ENCODE measurements around the gene POU2F2.

The POU2F2 gene

DNA sequence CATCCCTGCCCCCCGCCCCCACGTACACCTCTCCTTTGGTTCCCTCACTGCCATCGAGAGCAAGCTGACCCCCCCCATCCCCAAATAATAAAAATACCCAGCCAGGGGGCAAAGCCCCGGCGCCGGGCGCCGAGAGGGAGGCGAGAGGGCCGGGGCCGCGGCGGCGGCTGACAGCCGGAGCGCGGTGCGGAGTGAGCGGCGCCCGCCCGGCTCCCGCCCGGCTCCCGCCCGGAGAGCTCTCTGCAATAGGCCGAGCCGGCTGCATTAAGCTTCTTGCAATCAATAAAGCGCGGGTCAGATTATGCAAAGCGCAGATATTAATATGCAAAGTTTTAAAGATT is 44.4 kb upstream of the POU2F2 start:
- H3K4me1 ChIP-seq (ENCODE audit: insufficient read depth, poor library complexity, severe bottlenecking), result no peaks in the 10 kb centered on the region
- TF ChIP-seq, protein P1, sequence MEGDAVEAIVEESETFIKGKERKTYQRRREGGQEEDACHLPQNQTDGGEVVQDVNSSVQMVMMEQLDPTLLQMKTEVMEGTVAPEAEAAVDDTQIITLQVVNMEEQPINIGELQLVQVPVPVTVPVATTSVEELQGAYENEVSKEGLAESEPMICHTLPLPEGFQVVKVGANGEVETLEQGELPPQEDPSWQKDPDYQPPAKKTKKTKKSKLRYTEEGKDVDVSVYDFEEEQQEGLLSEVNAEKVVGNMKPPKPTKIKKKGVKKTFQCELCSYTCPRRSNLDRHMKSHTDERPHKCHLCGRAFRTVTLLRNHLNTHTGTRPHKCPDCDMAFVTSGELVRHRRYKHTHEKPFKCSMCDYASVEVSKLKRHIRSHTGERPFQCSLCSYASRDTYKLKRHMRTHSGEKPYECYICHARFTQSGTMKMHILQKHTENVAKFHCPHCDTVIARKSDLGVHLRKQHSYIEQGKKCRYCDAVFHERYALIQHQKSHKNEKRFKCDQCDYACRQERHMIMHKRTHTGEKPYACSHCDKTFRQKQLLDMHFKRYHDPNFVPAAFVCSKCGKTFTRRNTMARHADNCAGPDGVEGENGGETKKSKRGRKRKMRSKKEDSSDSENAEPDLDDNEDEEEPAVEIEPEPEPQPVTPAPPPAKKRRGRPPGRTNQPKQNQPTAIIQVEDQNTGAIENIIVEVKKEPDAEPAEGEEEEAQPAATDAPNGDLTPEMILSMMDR (IDR thresholded peaks at IDR 0.05; ENCODE audit: poor library complexity, severe bottlenecking), result no peak
- H3K27me3 ChIP-seq (ENCODE audit: insufficient read depth, poor library complexity, severe bottlenecking), result peaks cover 43% of the 10 kb centered on the region
- no peak for DNase-seq (ENCODE audit: low spot score)
- no peaks in the 10 kb centered on the region for H3K9me3 ChIP-seq (ENCODE audit: severe bottlenecking)
- H3K27ac ChIP-seq (ENCODE audit: poor library complexity, severe bottlenecking), result no peak overlapping the region
- ATAC-seq (ENCODE audit: low read depth), result peak; percentile 61
- H3K36me3 ChIP-seq (ENCODE audit: low read depth), result no peaks in the 10 kb centered on the region
- H3K4me3 ChIP-seq (ENCODE audit: severe bottlenecking), result peak overlapping the region; percentile 29

DNA sequence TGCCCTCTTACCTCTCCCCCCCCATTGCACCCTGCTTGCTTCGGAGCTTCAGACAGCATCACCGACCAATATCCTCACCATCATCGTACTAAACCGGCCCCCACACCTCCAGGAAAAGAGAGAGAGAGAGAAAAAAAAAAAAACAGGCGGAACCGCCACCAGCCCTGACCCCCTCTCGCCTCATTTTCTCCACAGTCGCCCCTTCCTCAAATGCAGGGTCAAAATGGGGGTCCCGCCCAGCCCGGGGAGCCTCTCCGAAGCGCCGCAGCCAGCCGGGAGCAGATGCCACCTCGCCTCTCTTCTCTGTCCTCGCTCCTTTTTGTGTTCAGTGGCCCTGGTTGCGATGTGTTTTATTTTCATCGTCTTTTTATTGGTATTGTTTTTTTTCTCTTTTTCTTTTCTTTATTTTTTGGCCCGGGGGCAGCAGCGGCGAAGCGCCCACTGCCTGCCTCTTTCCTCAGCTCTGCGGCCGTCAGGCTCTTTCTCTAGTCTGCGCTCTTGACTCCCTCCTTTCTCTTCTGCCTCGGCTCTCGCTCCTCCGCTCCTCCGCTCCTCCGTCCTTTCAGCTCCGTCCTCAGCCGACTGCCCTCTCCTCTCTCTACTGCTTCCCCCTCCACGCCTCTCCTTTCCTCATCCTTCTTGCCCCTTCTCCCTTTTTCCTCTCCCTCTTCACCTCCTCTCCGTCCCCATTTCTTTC is 43.9 kb upstream of the POU2F2 start:
- Histone ChIP-seq H3K4me3 (ENCODE audit: severe bottlenecking) (peak overlapping the region; percentile 29), H3K36me3 (ENCODE audit: low read depth) (no peaks in the 10 kb centered on the region), H3K27me3 (ENCODE audit: insufficient read depth, poor library complexity, severe bottlenecking) (peaks cover 43% of the 10 kb centered on the region), H3K4me1 (ENCODE audit: insufficient read depth, poor library complexity, severe bottlenecking) (no peaks in the 10 kb centered on the region), H3K9me3 (ENCODE audit: severe bottlenecking) (no peaks in the 10 kb centered on the region), H3K27ac (ENCODE audit: poor library complexity, severe bottlenecking) (no peak overlapping the region)
- no peak for DNase-seq (ENCODE audit: low spot score)
- TF ChIP-seq, protein P1 (IDR thresholded peaks at IDR 0.05; ENCODE audit: poor library complexity, severe bottlenecking), result no peak
- no peak for ATAC-seq (ENCODE audit: low read depth)

DNA sequence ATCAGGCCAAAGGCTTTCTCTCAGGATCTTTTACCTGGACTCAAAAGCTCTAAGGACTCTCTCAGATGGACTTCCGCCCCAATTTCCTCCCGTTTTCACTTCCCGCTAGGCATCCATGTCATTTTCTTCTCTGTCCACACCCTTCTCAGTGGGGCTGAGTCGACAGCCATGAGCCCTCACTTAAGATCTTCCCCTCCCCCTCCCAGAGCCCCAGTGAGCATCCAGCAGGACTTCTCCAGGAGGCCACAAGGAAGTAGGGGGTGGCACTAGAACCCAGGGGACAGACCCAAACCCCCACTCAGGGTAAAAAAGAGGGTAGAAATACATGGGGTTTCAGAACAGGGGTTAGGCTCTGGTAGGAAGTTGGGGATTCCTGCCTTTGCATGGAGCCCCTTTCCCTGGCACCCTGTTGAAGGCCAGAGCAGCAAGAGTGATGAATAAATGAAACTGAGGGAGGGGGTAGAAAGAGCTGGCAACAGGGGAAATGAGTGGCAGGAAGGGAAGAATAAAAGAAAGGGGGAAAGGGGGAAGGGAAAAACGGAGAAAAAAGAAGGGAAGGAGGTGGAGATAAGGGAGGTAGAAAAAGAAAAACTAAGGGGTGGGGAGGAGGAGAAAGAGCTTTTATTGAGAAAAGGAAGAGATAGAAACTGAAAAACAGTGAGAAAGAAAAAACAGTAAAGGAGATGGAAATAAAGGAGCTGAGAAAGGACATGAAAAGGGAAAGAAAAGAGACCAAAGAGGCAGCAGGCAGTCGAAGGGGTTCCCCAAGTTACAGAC is 42.9 kb upstream of the POU2F2 start:
- ATAC-seq (ENCODE audit: low read depth) (no peak), DNase-seq (ENCODE audit: low spot score) (no peak)
- Histone ChIP-seq H3K4me3 (ENCODE audit: severe bottlenecking) (no peak overlapping the region), H3K27ac (ENCODE audit: poor library complexity, severe bottlenecking) (no peak overlapping the region), H3K9me3 (ENCODE audit: severe bottlenecking) (no peaks in the 10 kb centered on the region), H3K36me3 (ENCODE audit: low read depth) (no peaks in the 10 kb centered on the region), H3K27me3 (ENCODE audit: insufficient read depth, poor library complexity, severe bottlenecking) (peaks cover 43% of the 10 kb centered on the region), H3K4me1 (ENCODE audit: insufficient read depth, poor library complexity, severe bottlenecking) (no peaks in the 10 kb centered on the region)
- TF ChIP-seq, protein P1 (IDR thresholded peaks at IDR 0.05; ENCODE audit: poor library complexity, severe bottlenecking), result no peak

DNA sequence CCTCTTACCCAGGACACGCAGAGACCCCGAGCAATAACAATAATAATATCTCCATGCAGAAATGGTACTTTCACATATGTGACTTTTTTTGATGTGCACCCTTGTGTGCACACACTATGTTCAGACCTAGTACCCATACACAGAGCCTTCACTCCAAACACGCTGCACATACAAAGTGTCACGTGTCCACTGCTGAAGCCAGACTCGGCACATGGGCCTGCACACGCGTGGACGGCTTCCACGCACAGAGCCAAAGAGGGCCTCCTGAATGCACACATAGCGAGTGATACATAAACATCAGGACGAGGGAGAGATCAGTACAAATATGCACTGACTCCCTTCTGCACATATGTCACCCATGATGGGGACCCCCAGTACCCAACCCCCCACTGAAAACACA is 41.9 kb upstream of the POU2F2 start:
- H3K4me1 ChIP-seq (ENCODE audit: insufficient read depth, poor library complexity, severe bottlenecking), result no peaks in the 10 kb centered on the region
- H3K9me3 ChIP-seq (ENCODE audit: severe bottlenecking), result no peaks in the 10 kb centered on the region
- TF ChIP-seq, protein P1 (IDR thresholded peaks at IDR 0.05; ENCODE audit: poor library complexity, severe bottlenecking), result no peak
- H3K27me3 ChIP-seq (ENCODE audit: insufficient read depth, poor library complexity, severe bottlenecking), result peaks cover 37% of the 10 kb centered on the region
- no peaks in the 10 kb centered on the region for H3K36me3 ChIP-seq (ENCODE audit: low read depth)
- no peak overlapping the region for H3K4me3 ChIP-seq (ENCODE audit: severe bottlenecking)
- no peak for DNase-seq (ENCODE audit: low spot score)
- ATAC-seq (ENCODE audit: low read depth), result no peak
- no peak overlapping the region for H3K27ac ChIP-seq (ENCODE audit: poor library complexity, severe bottlenecking)

DNA sequence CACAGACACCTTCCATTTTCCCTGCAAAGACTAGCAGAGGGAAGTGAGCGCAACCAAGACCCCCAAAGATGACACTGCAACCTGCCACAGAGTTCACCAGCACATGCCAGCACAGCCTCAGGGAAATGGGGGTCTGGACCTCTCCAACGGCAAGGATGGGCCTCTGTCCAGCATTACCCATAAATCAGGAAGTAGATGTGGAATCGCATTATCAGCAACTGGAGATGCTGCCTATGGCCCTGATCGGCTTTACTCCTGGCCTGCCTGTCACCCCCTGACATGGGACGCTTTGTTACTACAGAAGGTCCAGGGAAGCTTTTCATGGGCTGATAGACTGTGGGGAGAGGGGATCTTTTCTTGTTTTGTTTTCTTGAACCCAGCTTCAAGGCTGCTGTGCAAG is 41.4 kb upstream of the POU2F2 start:
- Histone ChIP-seq H3K27ac (ENCODE audit: poor library complexity, severe bottlenecking) (no peak overlapping the region), H3K9me3 (ENCODE audit: severe bottlenecking) (no peaks in the 10 kb centered on the region), H3K36me3 (ENCODE audit: low read depth) (no peaks in the 10 kb centered on the region), H3K4me3 (ENCODE audit: severe bottlenecking) (no peak overlapping the region), H3K4me1 (ENCODE audit: insufficient read depth, poor library complexity, severe bottlenecking) (no peaks in the 10 kb centered on the region), H3K27me3 (ENCODE audit: insufficient read depth, poor library complexity, severe bottlenecking) (peaks cover 33% of the 10 kb centered on the region)
- no peak for DNase-seq (ENCODE audit: low spot score)
- TF ChIP-seq, protein P1 (IDR thresholded peaks at IDR 0.05; ENCODE audit: poor library complexity, severe bottlenecking), result no peak
- no peak for ATAC-seq (ENCODE audit: low read depth)

All from RWPE2 (cell line).